SHP77 (cell line): ENCODE results near the gene OR4K2.
"Not testable (repeated sequence)": the region's sequence is repeated elsewhere in the genome, so short reads cannot be mapped to it uniquely, and the experiment has no call there.

ENCODE experiments used
- DNase-seq, 2 experiments: peaks; one replicate each; lab custom pipeline; 2025; lab: John Stamatoyannopoulos, UW

The OR4K2 gene

GRCh38 chr14:19874842-19875241, at the start of gene OR4K2:
TSS of gene OR4K2 (plus strand) at chr14:19875142. CDS start at chr14:19876268, 1,126 bp downstream.
- DNase-seq: no peak

- DNase-seq: not testable (repeated sequence)
Measured at GRCh38 chr14:19827626-19828244, 47.2 kb upstream of the OR4K2 start.

GRCh38 chr14:19828314-19828713, 46.6 kb upstream of the OR4K2 start:
- no peak for DNase-seq

GRCh38 chr14:19834203-19834848, 40.6 kb upstream of the OR4K2 start:
- DNase-seq: not testable (repeated sequence)

GRCh38 chr14:19838433-19838832, 36.5 kb upstream of the OR4K2 start:
- no peak for DNase-seq

- no peak for DNase-seq
Measured at GRCh38 chr14:19851365-19851764, 23.6 kb upstream of the OR4K2 start.

GRCh38 chr14:19866061-19866669, 8.8 kb upstream of the OR4K2 start:
- not testable (repeated sequence) for DNase-seq

GRCh38 chr14:19873178-19873577, 1.8 kb upstream of the OR4K2 start:
- no peak for DNase-seq

GRCh38 chr14:19878029-19878642, 3.2 kb downstream of the OR4K2 start:
- peak; percentile 8 to 15 for DNase-seq

- no peak for DNase-seq
Measured at GRCh38 chr14:19895282-19895681, 20.3 kb downstream of the OR4K2 start.

GRCh38 chr14:19900999-19901398, 26.1 kb downstream of the OR4K2 start:
- no peak for DNase-seq

- DNase-seq: no peak
Measured at GRCh38 chr14:19902409-19902808, 27.5 kb downstream of the OR4K2 start.

GRCh38 chr14:19906665-19907064, 31.7 kb downstream of the OR4K2 start:
- no peak for DNase-seq

- DNase-seq: no peak
Measured at GRCh38 chr14:19911114-19911513, 36.2 kb downstream of the OR4K2 start.

- no peak for DNase-seq
Measured at GRCh38 chr14:19917243-19917642, 42.3 kb downstream of the OR4K2 start.

GRCh38 chr14:19917955-19918518, 43.1 kb downstream of the OR4K2 start:
- no peak for DNase-seq

- DNase-seq: no peak
Measured at GRCh38 chr14:19918553-19919264, 43.8 kb downstream of the OR4K2 start.

GRCh38 chr14:19920021-19920657, 45.2 kb downstream of the OR4K2 start, which contains the start of gene OR4K5:
TSS of gene OR4K5 (plus strand) at chr14:19920607. CDS start at chr14:19920607, 0 bp downstream.
- DNase-seq: no peak

- DNase-seq: no peak
Measured at GRCh38 chr14:19930617-19931016, 55.7 kb downstream of the OR4K2 start, which contains the start of gene OR4K1. TSS of gene OR4K1 (plus strand) at chr14:19930917. CDS start at chr14:19935667, 4,750 bp downstream.
